A549 treated with AZD9567 at 1 μM for 4 hours (cell line): ENCODE data around the gene RNASEH1. TPM values are rescaled to one million over a fixed set of nuclear protein-coding genes. Genes with fewer than 3 reads are reported as not detected.

ENCODE experiments used
- total RNA-seq: library from RNA; stranded (reverse); fragments of 200-300 nt; extraction: Qiagen RNA extraction; gene quantifications from 5 replicates; pipeline ENCODE4 v1.2.3, GENCODE V29; 2022; ENCODE audit not compliant: insufficient read depth

RNASEH1 gene
- total RNA-seq: 49.2 to 54.3 TPM (median 52.9 TPM) in 5 replicates

GRCh38 chr2:3558205-3559014, at the start of gene RNASEH1:
Gene RNASEH1, minus strand, starts transcription at chr2:3558333. Its CDS starts 73 bp downstream, at chr2:3558260.

GRCh38 chr2:3594493-3595281, 36.6 kb upstream of the RNASEH1 start, which contains the start of gene COLEC11:
Gene COLEC11, plus strand, starts transcription at chr2:3595112. Its CDS starts 9,229 bp downstream, at chr2:3604341.

GRCh38 chr2:3519255-3520205, 38.6 kb downstream of the RNASEH1 start, which contains the start of gene ADI1:
Gene ADI1, minus strand, starts transcription at chr2:3519531. Its CDS starts 44 bp downstream, at chr2:3519487.

Other genes starting within 250 kb of the RNASEH1 start
- 40.6 to 52.6 TPM (median 42.4 TPM) in 5 replicates for gene EIPR1, start 180.5 kb downstream of the RNASEH1 start, total RNA-seq
- 64.8 to 73.8 TPM (median 68.4 TPM) in 5 replicates for gene TRAPPC12, start 178.6 kb downstream of the RNASEH1 start, total RNA-seq
- 55.0 to 63.4 TPM (median 61.9 TPM) in 5 replicates for gene ADI1, start 38.8 kb downstream of the RNASEH1 start, total RNA-seq
- gene RPS7, start 16.9 kb upstream of the RNASEH1 start, total RNA-seq: 2,754 to 3,123 TPM (median 2,919 TPM) in 5 replicates
- gene COLEC11, start 36.8 kb upstream of the RNASEH1 start, total RNA-seq: 0.38 to 0.70 TPM (median 0.54 TPM) in 4 of 5 replicates, not detected in the other
- gene ALLC, start 99.9 kb upstream of the RNASEH1 start, total RNA-seq: 0.08 to 0.21 TPM in 2 of 5 replicates, not detected in the others
- gene DCDC2C, start 145.2 kb upstream of the RNASEH1 start, total RNA-seq: 0.25 to 0.57 TPM (median 0.39 TPM) in 4 of 5 replicates, not detected in the other